ENCODE data around the gene MIGA2.

MIGA2 gene

GRCh38 chr9:129118799-129119198 lies 82.4 kb downstream of the MIGA2 start:
- no peak for DNase-seq (ENCODE audit: low spot score)
- no peak overlapping the region for H3K27ac ChIP-seq
- POLR2A ChIA-PET (ENCODE audit: low non-redundant PET) = no interaction called here
- no peak for TF ChIP-seq CTCF (conservative IDR thresholded peaks at IDR 0.05; ENCODE audit: low read depth)
- CTCF ChIA-PET = interaction anchor here (0.6 to 0.7 kb wide), 4 partner anchors 45 to 1444 kb away, joined by 3 read pairs; no protein-coding TSS in a partner anchor

GRCh38 chr9:129121483-129121882 lies 85.1 kb downstream of the MIGA2 start:
- TF ChIP-seq CTCF (conservative IDR thresholded peaks at IDR 0.05; ENCODE audit: low read depth) = no peak
- DNase-seq (ENCODE audit: low spot score) = no peak
- no peak overlapping the region for H3K27ac ChIP-seq
- ChIA-PET CTCF (interaction anchor here (0.6 to 3.0 kb wide), 6 partner anchors 10 to 498 kb away, joined by 3 to 12 read pairs (median 4); no protein-coding TSS in a partner anchor), POLR2A (ENCODE audit: low non-redundant PET) (no interaction called here)

All from RWPE1 (cell line).